Left ventricle myocardium inferior (tissue), 1 donor: ENCODE measurements around the gene TRPM5. TPM values are rescaled to one million over a fixed set of nuclear protein-coding genes. Genes with fewer than 3 reads are reported as not detected.

Source experiments
- DNase-seq: peaks from one replicate; pipeline ENCODE4 v3.0.0-alpha.2; 2020
- H3K27ac ChIP-seq: fragments of 200-600 bp; replicated peaks from 2 replicates; pipeline ENCODE4 v1.8.0; 2021
- H3K27me3 ChIP-seq: fragments of 200-600 bp; 2 replicates; pipeline ENCODE4 v1.8.0; 2021; ENCODE audit warnings: low read depth
- H3K36me3 ChIP-seq: fragments of 200-600 bp; 2 replicates; pipeline ENCODE4 v1.8.0; 2021
- H3K4me1 ChIP-seq: fragments of 200-600 bp; 2 replicates; pipeline ENCODE4 v1.8.0; 2021
- H3K4me3 ChIP-seq: fragments of 200-600 bp; 2 replicates; pipeline ENCODE4 v1.8.0; 2021; ENCODE audit warnings: mild to moderate bottlenecking, moderate library complexity
- H3K9me3 ChIP-seq: fragments of 200-600 bp; replicated peaks from 2 replicates; pipeline ENCODE4 v1.8.0; 2021
- CTCF ChIP-seq: fragments of 200-600 bp; IDR thresholded peaks from 2 replicates; pipeline ENCODE4 v1.8.0; 2021; ENCODE audit warnings: antibody characterized with exemption, mild to moderate bottlenecking, borderline replicate concordance
- intact Hi-C: fragments of 100-400 bp; cut with micrococcal nuclease; formaldehyde crosslinking; loops from one replicate; pipeline ENCODE4 v1.11.0; 2022
- total RNA-seq: library from RNA; stranded (reverse); fragmentation: NEBNext Ultra II Directional; extraction: Animal tissue kit (Norgen Biotek cat#: 25700); gene quantifications from one replicate; pipeline ENCODE4 v1.2.1, GENCODE V29; 2021
- donor health status: DM: no; HTN: yes; CAD: no; lungs with severe emphysema.

The TRPM5 gene
- total RNA-seq, 1 donor from 2014 or later, result not detected

GRCh38 chr11:2432171-2432621 is 12.1 kb downstream of the TRPM5 start:
- peak; percentile 11 for DNase-seq
- Histone ChIP-seq H3K36me3 (no peaks in the 10 kb centered on the region), H3K4me3 (no peak overlapping the region), H3K4me1 (no peaks in the 10 kb centered on the region), H3K27me3 (peaks cover 14% of the 10 kb centered on the region), H3K9me3 (no peaks in the 10 kb centered on the region), H3K27ac (no peak overlapping the region)
- intact Hi-C loops, result no loop called here
- TF ChIP-seq CTCF, result no peak

DNA sequence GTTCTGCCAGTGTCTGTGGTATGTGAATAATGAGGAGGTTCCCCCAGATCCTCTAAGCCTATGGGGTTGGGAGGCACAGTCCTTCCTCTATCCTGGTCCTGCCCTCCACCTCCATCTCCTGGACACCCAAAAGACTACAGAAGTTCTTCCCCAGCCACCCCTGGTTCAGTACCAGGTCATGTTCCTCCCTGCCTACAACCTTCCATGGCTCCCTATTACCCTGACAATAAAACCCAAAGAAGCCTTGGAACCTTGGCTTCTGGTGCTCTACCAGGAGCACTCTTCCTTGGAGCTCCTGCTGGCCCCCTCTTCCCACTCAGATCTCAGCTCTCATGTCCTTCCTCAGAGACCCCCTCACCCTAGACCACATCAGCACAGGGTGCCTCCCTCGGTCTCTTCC is 12.9 kb downstream of the TRPM5 start:
- no peak overlapping the region for H3K27ac ChIP-seq
- intact Hi-C loops, result no loop called here
- no peaks in the 10 kb centered on the region for H3K4me1 ChIP-seq
- DNase-seq, result peak; percentile 5
- H3K36me3 ChIP-seq, result no peaks in the 10 kb centered on the region
- no peaks in the 10 kb centered on the region for H3K9me3 ChIP-seq
- peaks cover 6% of the 10 kb centered on the region for H3K27me3 ChIP-seq
- no peak for TF ChIP-seq CTCF
- H3K4me3 ChIP-seq, result no peak overlapping the region

GRCh38 chr11:2428322-2428795 is 16.0 kb downstream of the TRPM5 start:
- DNase-seq, result peak; percentile 71
- Histone ChIP-seq H3K4me1 (no peaks in the 10 kb centered on the region), H3K27ac (no peak overlapping the region), H3K27me3 (peaks cover 13% of the 10 kb centered on the region), H3K4me3 (no peak overlapping the region), H3K36me3 (no peaks in the 10 kb centered on the region), H3K9me3 (no peaks in the 10 kb centered on the region)
- intact Hi-C loops, result loop anchor here (2.0 to 10.0 kb wide), 2 partner anchors 100 to 456 kb away; partner anchors contain the start of gene CDKN1C
- peak; percentile 87 for TF ChIP-seq CTCF

GRCh38 chr11:2427721-2428321 is 16.5 kb downstream of the TRPM5 start:
- no peak for TF ChIP-seq CTCF
- Histone ChIP-seq H3K27ac (no peak overlapping the region), H3K27me3 (peaks cover 18% of the 10 kb centered on the region), H3K4me1 (no peaks in the 10 kb centered on the region), H3K4me3 (no peak overlapping the region), H3K9me3 (no peaks in the 10 kb centered on the region), H3K36me3 (no peaks in the 10 kb centered on the region)
- no peak for DNase-seq
- intact Hi-C loops, result loop anchor here (2.0 to 10.0 kb wide), 2 partner anchors 101 to 457 kb away; partner anchors contain the start of gene CDKN1C

GRCh38 chr11:2426826-2427521 is 17.3 kb downstream of the TRPM5 start:
- no peak for DNase-seq
- Histone ChIP-seq H3K4me3 (no peak overlapping the region), H3K4me1 (no peaks in the 10 kb centered on the region), H3K36me3 (no peaks in the 10 kb centered on the region), H3K27me3 (peaks cover 25% of the 10 kb centered on the region), H3K27ac (no peak overlapping the region), H3K9me3 (no peaks in the 10 kb centered on the region)
- intact Hi-C loops, result loop anchor here (10.0 kb wide), 1 partner anchor 458 kb away; the partner anchor contains the start of gene CDKN1C
- no peak for TF ChIP-seq CTCF
